Naive thymus-derived CD8-positive, alpha-beta T cell (primary cell): ENCODE results near the gene TRPC1. TPM values are rescaled to one million over a fixed set of nuclear protein-coding genes. Genes with fewer than 3 reads are reported as not detected.

Experiments used
- ATAC-seq, 2 donors: fragments of 150-1000 bp; cut with Tn5 transposase in 1 of 2; sonication (Bioruptor Pico), chemical (Tn5 transposase) in 1 of 2; 1 replicate in 1 of 2; 2 replicates in 1 of 2; pipeline ENCODE4 v1.10.0; 2021; ENCODE audit warnings: mild to moderate bottlenecking in 2 of 2, moderate library complexity in 2 of 2
- POLR2A ChIA-PET: fragments of 350-600 bp; sonication (Branson Sonifier 250); formaldehyde crosslinking; loops from one replicate; lab custom pipeline; 2021; ENCODE audit warnings: antibody characterized with exemption; lab: Charles Lee
- DNase-seq, 10 donors: peaks; one replicate each; pipeline versions ENCODE4 v3.0.0 to v3.0.0-alpha.2; 2020 to 2022
- H3K27ac Mint-ChIP-seq, 10 donors: one replicate each; pipeline ENCODE4 v1.8.0; 2020 to 2022; ENCODE audit warnings: mild to moderate bottlenecking in 10 of 10, mixed read lengths in 10 of 10, moderate library complexity in 4 of 10, inconsistent platforms in 1 of 10
- H3K27me3 Mint-ChIP-seq, 5 donors: one replicate each; pipeline ENCODE4 v1.8.0; 2021 to 2022; ENCODE audit warnings: mixed read lengths in 5 of 5
- H3K36me3 Mint-ChIP-seq, 3 donors: one replicate each; pipeline ENCODE4 v1.8.0; 2020 to 2022; ENCODE audit warnings: mixed read lengths in 3 of 3, mild to moderate bottlenecking in 2 of 3, inconsistent platforms in 1 of 3
- H3K4me1 Mint-ChIP-seq, 4 donors: one replicate each; pipeline ENCODE4 v1.8.0; 2021 to 2022; ENCODE audit warnings: mixed read lengths in 4 of 4
- H3K4me3 Mint-ChIP-seq, 10 donors: one replicate each; pipeline ENCODE4 v1.8.0; 2020 to 2022; ENCODE audit warnings: mild to moderate bottlenecking in 10 of 10, mixed read lengths in 10 of 10, moderate library complexity in 6 of 10, inconsistent platforms in 1 of 10
- H3K9me3 Mint-ChIP-seq, 9 donors: one replicate each; pipeline ENCODE4 v1.8.0; 2020 to 2022; ENCODE audit warnings: mixed read lengths in 9 of 9, mild to moderate bottlenecking in 3 of 9, inconsistent platforms in 1 of 9, moderate library complexity in 1 of 9
- polyA plus RNA-seq, 3 donors: library from polyadenylated mRNA; unstranded; fragments of 300-500 nt; fragmentation: Illumina TruSeq; gene quantifications; one replicate each; pipeline ENCODE4 v1.2.3, GENCODE V29; 2021
- total RNA-seq, 8 experiments: library from RNA in 2 of 8; stranded (reverse) in 2 of 8; gene quantifications; one replicate each; pipeline ENCODE4 v1.2.3 and lab custom pipeline; 2021 to 2026

TRPC1 gene
- total and polyA plus RNA-seq, 5 experiments from 2014 or later: 0.66 to 5.2 (median 1.7) TPM

DNA sequence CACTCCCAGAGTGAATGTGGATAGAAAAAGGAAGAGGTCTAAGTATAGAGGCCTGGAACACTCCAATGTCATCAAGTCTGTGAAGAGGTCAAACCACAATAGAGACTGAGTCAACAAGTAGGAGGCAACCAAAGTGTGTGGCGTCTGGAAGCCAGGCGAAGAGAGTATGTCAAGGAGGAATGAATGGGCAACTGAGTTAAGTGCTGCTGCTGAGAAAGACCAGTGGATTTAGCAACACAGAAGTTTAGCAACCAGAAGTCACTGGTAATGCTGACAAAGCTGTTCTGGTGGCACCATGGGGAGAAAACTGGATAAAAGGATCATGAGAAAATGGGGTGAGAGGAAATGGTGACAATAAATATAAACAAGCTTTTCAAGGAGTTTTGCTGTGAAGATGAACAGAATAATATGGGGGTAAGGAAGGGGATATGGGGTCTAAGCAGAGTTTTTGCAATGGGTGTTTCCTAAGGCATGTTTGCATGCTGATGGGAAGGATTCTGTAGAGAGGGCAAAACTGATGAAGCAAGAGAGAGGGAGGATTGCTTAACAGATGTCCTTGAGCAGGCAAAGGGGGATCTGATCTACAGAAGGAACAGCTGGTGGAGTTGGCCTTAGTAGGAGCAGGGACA is 126.7 kb downstream of the TRPC1 start:
- POLR2A ChIA-PET: no interaction called here
- ATAC-seq: no peak
- Mint-ChIP-seq H3K27ac (no peak overlapping the region), H3K36me3 (no peaks in the 10 kb centered on the region), H3K9me3 (no peaks in the 10 kb centered on the region), H3K27me3 (peaks cover 0 to 13% (median 0%) of the 10 kb centered on the region in 5 donors), H3K4me3 (no peak overlapping the region), H3K4me1 (no peaks in the 10 kb centered on the region)
- no peak for DNase-seq

DNA sequence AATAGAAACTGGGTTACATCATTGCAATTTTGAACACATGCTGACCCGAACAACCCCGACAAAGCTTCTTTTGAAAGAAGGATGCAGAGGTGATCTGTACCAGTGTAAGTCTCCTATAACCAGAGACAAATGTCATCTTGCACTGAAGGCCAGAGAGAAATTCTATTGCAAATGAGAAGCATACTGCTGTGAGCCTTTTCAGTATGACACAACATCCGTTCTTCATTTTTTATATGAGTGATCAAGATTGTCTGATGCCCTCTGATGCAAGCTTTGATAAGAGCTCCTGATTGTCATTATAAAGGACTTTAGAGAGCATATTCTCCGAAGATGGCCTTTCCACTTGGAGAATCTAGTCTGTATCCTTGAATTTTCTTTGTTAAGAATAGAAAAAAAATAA is 128.2 kb downstream of the TRPC1 start:
- ATAC-seq (no peak), DNase-seq (no peak)

DNA sequence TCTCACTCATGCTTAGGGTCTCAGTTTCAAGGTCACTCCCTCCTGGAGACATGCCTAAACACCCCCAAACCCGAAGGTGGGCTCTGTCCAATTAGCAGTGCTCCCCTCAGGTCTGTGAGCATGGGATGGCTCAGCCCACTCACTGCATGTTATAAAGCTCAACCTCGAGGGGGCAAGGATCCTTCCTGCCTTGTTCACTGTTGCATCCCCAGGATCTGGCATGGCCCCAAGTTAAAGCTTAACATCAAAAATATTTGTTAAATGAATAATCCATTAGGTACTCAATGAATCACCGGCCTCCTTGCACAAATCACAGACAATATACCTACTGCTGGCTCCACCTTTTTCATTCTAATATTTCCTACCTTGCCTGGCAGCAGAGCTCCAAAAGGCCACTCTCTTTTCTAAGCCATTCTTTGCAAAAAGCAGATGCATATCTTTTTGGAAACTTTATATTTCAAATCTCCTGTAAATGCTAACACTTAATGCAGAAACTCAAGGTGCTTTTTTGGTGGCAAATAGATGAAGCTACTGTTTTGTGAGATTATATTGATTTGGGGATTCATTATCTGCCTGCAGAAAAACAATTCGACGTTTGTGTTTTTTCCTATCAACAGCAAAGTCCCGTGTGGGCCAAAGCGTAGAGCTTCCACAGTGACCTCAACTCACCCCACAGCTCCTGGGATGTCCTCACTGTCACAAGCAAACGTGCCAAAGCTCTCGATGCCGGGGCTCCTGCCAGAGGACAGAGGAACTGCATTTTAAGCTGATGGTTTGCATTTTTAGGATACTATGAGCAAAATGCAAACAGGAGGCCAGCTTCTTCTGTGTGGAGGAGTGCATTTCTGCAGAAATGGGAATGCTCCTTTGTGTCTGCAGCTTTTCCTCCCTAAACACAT is 129.7 kb downstream of the TRPC1 start:
- H3K4me3 Mint-ChIP-seq: no peak overlapping the region
- DNase-seq (no peak), ATAC-seq (no peak)
- no peak overlapping the region for H3K27ac Mint-ChIP-seq
- no peaks in the 10 kb centered on the region for H3K4me1 Mint-ChIP-seq
- POLR2A ChIA-PET: no interaction called here
- no peaks in the 10 kb centered on the region for H3K9me3 Mint-ChIP-seq
- peaks cover 0 to 7% (median 3%) of the 10 kb centered on the region in 5 donors for H3K27me3 Mint-ChIP-seq
- H3K36me3 Mint-ChIP-seq: no peaks in the 10 kb centered on the region

More for the DNA sequence above, 128.2 kb downstream of the TRPC1 start:
- Mint-ChIP-seq H3K4me3 (no peak overlapping the region), H3K9me3 (no peaks in the 10 kb centered on the region), H3K36me3 (no peaks in the 10 kb centered on the region), H3K27me3 (peaks cover 0 to 12% (median 0%) of the 10 kb centered on the region in 5 donors), H3K27ac (no peak overlapping the region), H3K4me1 (no peaks in the 10 kb centered on the region)
- POLR2A ChIA-PET: no interaction called here

DNA sequence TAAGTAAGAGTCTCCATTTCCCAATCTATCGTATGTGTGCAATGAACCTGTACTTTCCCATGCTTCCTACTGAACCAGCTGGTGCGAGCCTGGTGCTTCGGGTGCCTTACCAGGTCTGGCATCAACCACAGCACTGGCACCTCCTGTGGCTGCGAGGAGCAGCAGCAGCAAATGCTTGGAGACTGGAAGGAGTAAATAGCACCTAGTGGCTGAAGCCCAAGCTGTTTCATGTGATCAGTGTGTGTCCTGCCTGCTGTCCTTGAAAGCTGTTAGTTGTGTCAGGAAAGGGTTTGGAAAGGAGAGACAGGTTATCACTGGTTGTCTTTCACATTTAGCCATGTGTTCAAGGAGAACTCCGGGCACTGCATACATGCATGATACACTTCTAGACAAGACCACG is 133.2 kb downstream of the TRPC1 start:
- H3K27me3 Mint-ChIP-seq: peaks cover 6 to 26% (median 22%) of the 10 kb centered on the region in 5 donors
- H3K4me1 Mint-ChIP-seq: no peaks in the 10 kb centered on the region
- H3K9me3 Mint-ChIP-seq: no peaks in the 10 kb centered on the region
- DNase-seq (no peak), ATAC-seq (no peak)
- H3K36me3 Mint-ChIP-seq: no peaks in the 10 kb centered on the region
- no peak overlapping the region for H3K27ac Mint-ChIP-seq
- no peak overlapping the region for H3K4me3 Mint-ChIP-seq
- POLR2A ChIA-PET: no interaction called here

Other genes with a start within 250 kb of the TRPC1 start
- gene ATR, start 145.3 kb upstream of the TRPC1 start, total RNA-seq: 10 to 100 TPM; 47.1 to 49.9 TPM
- 10 to 100 TPM; 10.5 to 11.6 (median 11.5) TPM for gene ATR, start 145.3 kb upstream of the TRPC1 start, polyA plus RNA-seq
- gene PLS1, start 127.6 kb upstream of the TRPC1 start, total RNA-seq: 1 to 10 TPM; 3.2 to 4.3 TPM
- gene PLS1, start 127.6 kb upstream of the TRPC1 start, polyA plus RNA-seq: 1 to 10 TPM; 3.6 to 6.1 (median 4.4) TPM
- not detected for gene PCOLCE2, start 165.0 kb downstream of the TRPC1 start, total RNA-seq
- not detected for gene PCOLCE2, start 165.0 kb downstream of the TRPC1 start, polyA plus RNA-seq
- not detected for gene PAQR9, start 239.6 kb downstream of the TRPC1 start, total RNA-seq
- not detected for gene PAQR9, start 239.6 kb downstream of the TRPC1 start, polyA plus RNA-seq